Sigmoid colon (tissue), 7 donors: ENCODE measurements around the gene CPVL. TPM values are rescaled to one million over a fixed set of nuclear protein-coding genes. Genes with fewer than 3 reads are reported as not detected.

Source experiments
- DNase-seq: peaks from one replicate; pipeline ENCODE4 v3.0.0-alpha.2; 2019
- H3K27ac ChIP-seq, 4 donors: fragments of 200-600 bp; sonication (generic); one replicate each; pipeline ENCODE4 v1.5.1; 2016 to 2019; ENCODE audit warnings: mild to moderate bottlenecking in 1 of 4
- H3K27me3 ChIP-seq, 3 donors: fragments of 200-600 bp; sonication (generic); one replicate each; pipeline ENCODE4 v1.5.1; 2019; ENCODE audit warnings: mild to moderate bottlenecking in 1 of 3
- H3K36me3 ChIP-seq, 4 donors: fragments of 200-600 bp; sonication (generic); one replicate each; pipeline ENCODE4 v1.5.1; 2016 to 2019
- H3K4me1 ChIP-seq, 4 donors: fragments of 200-600 bp; sonication (generic); one replicate each; pipeline ENCODE4 v1.5.1; 2017 to 2019
- H3K4me3 ChIP-seq, 4 donors: fragments of 200-600 bp; sonication (generic); one replicate each; pipeline ENCODE4 v1.5.1; 2017 to 2019; ENCODE audit warnings: mild to moderate bottlenecking in 2 of 4, moderate library complexity in 1 of 4
- H3K9me3 ChIP-seq, 4 donors: fragments of 200-600 bp in 3 of 4; sonication (generic) in 3 of 4; one replicate each; pipeline versions ENCODE4 v1.5.1 to v1.6.1; 2013 to 2019
- CTCF ChIP-seq, 4 experiments: fragments of 450-650 bp in 3 of 4; fragments of 200-600 bp in 1 of 4; IDR thresholded peaks; one replicate each; pipeline ENCODE4 v1.5.1; 2016 to 2019; ENCODE audit warnings: antibody characterized with exemption in 4 of 4, mild to moderate bottlenecking in 3 of 4, moderate library complexity in 2 of 4
- EP300 ChIP-seq, 4 donors: sonication (generic); formaldehyde crosslinking; IDR thresholded peaks; one replicate each; pipeline ENCODE4 v1.6.1; 2017; ENCODE audit warnings: antibody characterized with exemption in 4 of 4
- POLR2A ChIP-seq, 2 donors: fragments of 450-650 bp; IDR thresholded peaks; one replicate each; pipeline ENCODE4 v1.6.1; 2016; ENCODE audit warnings: antibody characterized with exemption in 2 of 2, mild to moderate bottlenecking in 2 of 2, moderate library complexity in 2 of 2
- POLR2AphosphoS5 ChIP-seq, 4 donors: sonication (generic); formaldehyde crosslinking; IDR thresholded peaks; one replicate each; pipeline ENCODE4 v1.6.1; 2017; ENCODE audit warnings: antibody characterized with exemption in 4 of 4
- WGBS, 2 donors: extraction: QIAGEN DNeasy Blood & Tissue Kit; methylation state at CpG; one replicate each; pipeline ENCODE4 v1.1.7; 2013; 5-methylcytosine and 5-hydroxymethylcytosine counted together
- intact Hi-C: fragments of 100-400 bp; cut with DNase I; formaldehyde crosslinking; loops from one replicate; pipeline ENCODE4 v1.15.1; 2023
- polyA plus RNA-seq, 3 donors: library from polyadenylated mRNA; stranded (reverse); fragments of 200-250 nt; gene quantifications; one replicate each; pipeline ENCODE4 v1.2.3, GENCODE V29; 2013
- total RNA-seq, 4 donors: library from RNA; depleted of rRNA; stranded (reverse); fragments of >200 nt; gene quantifications; one replicate each; pipeline ENCODE4 v1.1.0, GENCODE V29; 2016
- donor health status: healthy with polysubstance abuse.
- donor health status: Bipolar disorder and iron deficiency.
- donor health status: healthy.

CPVL gene
- total and polyA plus RNA-seq, 7 donors: 5.4 to 38.8 (median 20.0) TPM

GRCh38 chr7:29063236-29063635 is 83.1 kb downstream of the CPVL start:
- Histone ChIP-seq H3K4me1 (no peaks in the 10 kb centered on the region), H3K27me3 (no peaks in the 10 kb centered on the region), H3K9me3 (no peaks in the 10 kb centered on the region), H3K4me3 (no peak overlapping the region), H3K36me3 (no peaks in the 10 kb centered on the region), H3K27ac (no peak overlapping the region)
- intact Hi-C loops: no loop called here
- no peak for DNase-seq
- TF ChIP-seq CTCF (IDR thresholded peaks at IDR 0.05): no peak
- WGBS, 2 donors: 88% methylated on average over 3 of the region's 3 CpGs

- H3K27me3 ChIP-seq: no peaks in the 10 kb centered on the region
- DNase-seq: no peak
- no peaks in the 10 kb centered on the region for H3K4me1 ChIP-seq
- intact Hi-C loops: no loop called here
- H3K36me3 ChIP-seq: no peaks in the 10 kb centered on the region
- TF ChIP-seq EP300 (IDR thresholded peaks at IDR 0.05) (no peak), POLR2A (IDR thresholded peaks at IDR 0.05) (no peak), CTCF (IDR thresholded peaks at IDR 0.05) (no peak), POLR2AphosphoS5 (IDR thresholded peaks at IDR 0.05) (no peak)
- H3K9me3 ChIP-seq: no peaks in the 10 kb centered on the region
- no peak overlapping the region for H3K4me3 ChIP-seq
- H3K27ac ChIP-seq: no peak overlapping the region
Measured at GRCh38 chr7:29053105-29053872, 93.0 kb downstream of the CPVL start.

- Histone ChIP-seq H3K4me3 (no peak overlapping the region), H3K9me3 (no peaks in the 10 kb centered on the region), H3K4me1 (no peaks in the 10 kb centered on the region), H3K36me3 (no peaks in the 10 kb centered on the region), H3K27me3 (no peaks in the 10 kb centered on the region), H3K27ac (no peak overlapping the region)
- no peak for DNase-seq
- WGBS, 2 donors: 92 to 93% methylated on average over 2 of the region's 2 CpGs
- TF ChIP-seq POLR2A (IDR thresholded peaks at IDR 0.05) (no peak), EP300 (IDR thresholded peaks at IDR 0.05) (no peak), CTCF (IDR thresholded peaks at IDR 0.05) (no peak), POLR2AphosphoS5 (IDR thresholded peaks at IDR 0.05) (no peak)
- intact Hi-C loops: no loop called here
Measured at GRCh38 chr7:29046978-29047377, 99.4 kb downstream of the CPVL start.

- TF ChIP-seq EP300 (IDR thresholded peaks at IDR 0.05) (no peak), POLR2A (IDR thresholded peaks at IDR 0.05) (no peak), CTCF (IDR thresholded peaks at IDR 0.05) (no peak), POLR2AphosphoS5 (IDR thresholded peaks at IDR 0.05) (no peak)
- intact Hi-C loops: no loop called here
- 16 to 61% methylated on average over 4 of the region's 4 CpGs for WGBS, 2 donors
- Histone ChIP-seq H3K36me3 (no peaks in the 10 kb centered on the region), H3K27ac (no peak overlapping the region), H3K27me3 (no peaks in the 10 kb centered on the region), H3K4me1 (no peaks in the 10 kb centered on the region), H3K4me3 (no peak overlapping the region), H3K9me3 (no peaks in the 10 kb centered on the region)
- DNase-seq: no peak
Measured at GRCh38 chr7:29045258-29046086, 100.9 kb downstream of the CPVL start.
